Smooth muscle cell of trachea (primary cell): ENCODE results near the gene PDCD11. TPM values are rescaled to one million over a fixed set of nuclear protein-coding genes. Genes with fewer than 3 reads are reported as not detected.

Experiments
- total RNA-seq: library from RNA; depleted of rRNA; stranded (reverse); fragments of >200 nt; gene quantifications from 2 replicates; pipeline ENCODE4 v1.2.1, GENCODE V29; 2014

PDCD11 gene
- total RNA-seq: 25.5 and 34.6 TPM in 2 replicates

GRCh38 chr10:103396067-103396788 is at the start of gene PDCD11, which contains the start of gene ATP5MK:
Gene PDCD11 (plus strand): TSS chr10:103396626. CDS start chr10:103398427, 1,801 bp downstream.
Gene ATP5MK (minus strand): TSS chr10:103396475. CDS start chr10:103392457, 4,018 bp downstream.

GRCh38 chr10:103350517-103351260 is 45.7 kb upstream of the PDCD11 start, which contains the start of gene PCGF6:
Gene PCGF6 (minus strand): TSS chr10:103351140. CDS start chr10:103351066, 74 bp downstream.

GRCh38 chr10:103367782-103368518 is 28.5 kb upstream of the PDCD11 start, which contains the start of gene TAF5:
Gene TAF5 (plus strand): TSS chr10:103367976. CDS start chr10:103367990, 14 bp downstream.

GRCh38 chr10:103451831-103452505 is 55.5 kb downstream of the PDCD11 start, which contains the start of gene CALHM2:
Gene CALHM2 (minus strand): TSS chr10:103452370. CDS start chr10:103449941, 2,429 bp downstream.

GRCh38 chr10:103458720-103459119 is 62.3 kb downstream of the PDCD11 start, which contains the start of gene CALHM1:
Gene CALHM1 (minus strand): TSS chr10:103458900. CDS start chr10:103458751, 149 bp downstream.

GRCh38 chr10:103479135-103479534 is 82.7 kb downstream of the PDCD11 start, which contains the start of gene CALHM3:
Gene CALHM3 (minus strand): TSS chr10:103479240. CDS start chr10:103479032, 208 bp downstream.

GRCh38 chr10:103493362-103493915 is 97.0 kb downstream of the PDCD11 start, which contains the start of gene NEURL1:
Gene NEURL1 (plus strand): TSS chr10:103493705. CDS start chr10:103494388, 683 bp downstream.

Other genes with a start within 250 kb of the PDCD11 start
- gene NT5C2, start 203.4 kb upstream of the PDCD11 start, total RNA-seq: 54.1 and 62.8 TPM in 2 replicates
- under 0.01 and 0.15 TPM in 2 replicates for gene RPEL1, start 150.7 kb upstream of the PDCD11 start, total RNA-seq
- gene INA, start 119.5 kb upstream of the PDCD11 start, total RNA-seq: 0.44 and 0.99 TPM in 2 replicates
- gene PCGF6, start 45.5 kb upstream of the PDCD11 start, total RNA-seq: 9.4 and 14.8 TPM in 2 replicates
- gene TAF5, start 28.6 kb upstream of the PDCD11 start, total RNA-seq: 3.8 and 5.2 TPM in 2 replicates
- 91.6 and 235 TPM in 2 replicates for gene ATP5MK, start 151 bp upstream of the PDCD11 start, total RNA-seq
- gene CALHM2, start 55.7 kb downstream of the PDCD11 start, total RNA-seq: 23.3 and 51.3 TPM in 2 replicates
- not detected in 2 replicates for gene CALHM1, start 62.3 kb downstream of the PDCD11 start, total RNA-seq
- gene CALHM3, start 82.6 kb downstream of the PDCD11 start, total RNA-seq: 0.15 TPM in 1 of 2 replicates, not detected in the other
- under 0.01 and 0.17 TPM in 2 replicates for gene NEURL1, start 97.1 kb downstream of the PDCD11 start, total RNA-seq